ENCODE data around the gene MRPL34. TPM values are rescaled to one million over a fixed set of nuclear protein-coding genes. Genes with fewer than 3 reads are reported as not detected.

Gene MRPL34
- total and polyA plus RNA-seq, 9 of the 15 experiments (the other 6 are each of a cell fraction or from before 2014, with no cell fraction given) = 11.5 to 256 (median 72.5) TPM

GRCh38 chr19:17282488-17283125 lies 23.1 kb upstream of the MRPL34 start (continued):
- TF ChIP-seq MGA (IDR thresholded peaks at IDR 0.05) = peak; percentile 78
- TF ChIP-seq CREM (IDR thresholded peaks at IDR 0.05; ENCODE audit: low read depth) = peak; percentile 50
- TF ChIP-seq ZSCAN32 (CRISPR knock-in tag; IDR thresholded peaks at IDR 0.05) = no peak
- TF ChIP-seq NCOR1 (IDR thresholded peaks at IDR 0.05) = no peak
- no peak for TF ChIP-seq ZC3H8 (IDR thresholded peaks at IDR 0.05)

Data from K562 (cell line).